HCT116 (cell line): ENCODE results near the gene IFI35. TPM values are rescaled to one million over a fixed set of nuclear protein-coding genes. Genes with fewer than 3 reads are reported as not detected.

Source experiments
- ATAC-seq: fragments of 200-7000 bp; cut with Tn5 transposase; 2 replicates; pipeline ENCODE4 v1.9.1; 2020; ENCODE audit warnings: mild to moderate bottlenecking, moderate library complexity
- BruUV-seq: library from RNA; stranded (reverse); fragments of 400-500 nt; replicated peaks from 2 replicates; lab custom pipeline; 2021; lab: Mats Ljungman, UMichigan
- CTCF ChIA-PET: fragments of 300-600 bp; sonication (Branson Sonifier 250); formaldehyde crosslinking; loops from one replicate; lab custom pipeline; 2021; ENCODE audit warnings: antibody characterized with exemption; lab: Charles Lee
- POLR2A ChIA-PET: fragments of 300-600, 350-600 bp; sonication (Branson Sonifier 250); formaldehyde crosslinking; loops from one replicate; lab custom pipeline; 2021; ENCODE audit warnings: antibody characterized with exemption; lab: Charles Lee
- RAD21 ChIA-PET, 2 experiments: fragments of 300-600 bp; sonication (Branson Sonifier 250); formaldehyde crosslinking; loops; one replicate each; lab custom pipeline; 2023; ENCODE audit warnings: low total read pairs in 2 of 2; ENCODE audit not compliant: uncharacterized antibody in 2 of 2, unreplicated experiment in 2 of 2, low non-redundant PET in 1 of 2; lab: Charles Lee
- DNase-seq: peaks from one replicate; pipeline ENCODE4 v3.0.0-alpha.2; 2010; ENCODE audit warnings: low read depth, low spot score
- H2AFZ ChIP-seq: fragments of 200-600 bp; shearing (Covaris generic), sonication (generic); 2 replicates; pipeline ENCODE4 v1.6.1; 2017; ENCODE audit warnings: low read depth, mixed run types, mixed read lengths, antibody characterized with exemption, low read length; ENCODE audit not compliant: poor library complexity, severe bottlenecking
- H3K27ac ChIP-seq: 2 replicates; pipeline ENCODE4 v1.5.1; 2012; ENCODE audit warnings: low read depth, low read length
- H3K27me3 ChIP-seq: fragments of 200-600 bp; sonication (generic); 2 replicates; pipeline ENCODE4 v1.6.1; 2016; ENCODE audit warnings: mixed run types, low read length, mixed read lengths; ENCODE audit not compliant: insufficient read depth
- H3K36me3 ChIP-seq, 2 experiments: fragments of 200-500 bp in 1 of 2; fragments of 200-600 bp in 1 of 2; sonication (Bioruptor generic) in 1 of 2; sonication (generic) in 1 of 2; 2 replicates each; pipeline versions ENCODE4 v1.5.1 to v1.6.1; 2014 to 2016; ENCODE audit warnings: low read length in 2 of 2, inconsistent platforms in 1 of 2, mixed read lengths in 1 of 2, mixed run types in 1 of 2; ENCODE audit not compliant: insufficient read depth in 2 of 2, control insufficient read depth in 1 of 2
- H3K4me1 ChIP-seq, 2 experiments: fragments of 200-600 bp in 1 of 2; sonication (generic) in 1 of 2; 2 replicates each; pipeline versions ENCODE4 v1.5.1 to v1.6.1; 2012 to 2017; ENCODE audit warnings: low read length in 2 of 2, inconsistent platforms in 1 of 2, mild to moderate bottlenecking in 1 of 2, mixed read lengths in 1 of 2, mixed run types in 1 of 2, moderate library complexity in 1 of 2; ENCODE audit not compliant: insufficient read depth in 2 of 2, control insufficient read depth in 1 of 2
- H3K4me2 ChIP-seq: fragments of 200-600 bp; sonication (generic); 2 replicates; pipeline ENCODE4 v1.6.1; 2017; ENCODE audit warnings: mixed run types, low read length, mixed read lengths
- H3K4me3 ChIP-seq, 2 experiments: fragments of 200-600 bp in 1 of 2; sonication (generic) in 1 of 2; replicated peaks in 1 of 2; 2 replicates each; pipeline ENCODE4 v1.5.1; 2011 to 2016; ENCODE audit warnings: low read length in 2 of 2, control low read depth in 1 of 2, low read depth in 1 of 2, mild to moderate bottlenecking in 1 of 2, mixed read lengths in 1 of 2, mixed run types in 1 of 2
- H3K79me2 ChIP-seq: fragments of 200-600 bp; sonication (generic); 2 replicates; pipeline ENCODE4 v1.6.1; 2017; ENCODE audit warnings: mild to moderate bottlenecking, mixed run types, low read length, moderate library complexity, mixed read lengths; ENCODE audit not compliant: insufficient read depth
- H3K9ac ChIP-seq: fragments of 200-600 bp; sonication (generic); 2 replicates; pipeline ENCODE4 v1.6.1; 2016; ENCODE audit warnings: low read length, mixed read lengths
- H3K9me2 ChIP-seq: fragments of 200-600 bp; sonication (generic), shearing (Covaris generic); 2 replicates; pipeline ENCODE4 v1.6.1; 2017; ENCODE audit warnings: mixed run types, mild to moderate bottlenecking, moderate library complexity; ENCODE audit not compliant: insufficient read depth
- H3K9me3 ChIP-seq, 2 experiments: fragments of 200-500 bp in 1 of 2; fragments of 200-600 bp in 1 of 2; sonication (Bioruptor generic) in 1 of 2; sonication (generic) in 1 of 2; 2 replicates each; pipeline ENCODE4 v1.6.1; 2014 to 2017; ENCODE audit warnings: low read length in 2 of 2, mixed read lengths in 2 of 2, inconsistent platforms in 1 of 2, low read depth in 1 of 2, mild to moderate bottlenecking in 1 of 2, mixed run types in 1 of 2, moderate library complexity in 1 of 2; ENCODE audit not compliant: control insufficient read depth in 1 of 2, insufficient read depth in 1 of 2
- H4K20me1 ChIP-seq: fragments of 200-600 bp; sonication (generic), shearing (Covaris generic); 2 replicates; pipeline ENCODE4 v1.6.1; 2017; ENCODE audit warnings: mixed run types, mild to moderate bottlenecking, moderate library complexity; ENCODE audit not compliant: insufficient read depth
- ATF3 ChIP-seq: IDR thresholded peaks from 2 replicates; pipeline ENCODE4 v1.6.1; 2012
- CTCF ChIP-seq, 3 experiments: fragments of 200-600 bp in 1 of 3; sonication (generic) in 1 of 3; IDR thresholded peaks in 2 of 3; conservative IDR thresholded peaks in 1 of 3; 2 replicates each; pipeline ENCODE4 v1.5.1; 2012 to 2017; ENCODE audit warnings: low read depth in 2 of 3, low read length in 2 of 3, antibody characterized with exemption in 1 of 3, borderline replicate concordance in 1 of 3, control low read depth in 1 of 3, mild to moderate bottlenecking in 1 of 3, mixed read lengths in 1 of 3, mixed run types in 1 of 3, moderate library complexity in 1 of 3; ENCODE audit not compliant: insufficient read depth in 1 of 3
- EZH2 ChIP-seq: fragments of 200-600 bp; sonication (generic); IDR thresholded peaks from 2 replicates; pipeline ENCODE4 v1.6.1; 2017; ENCODE audit warnings: antibody characterized with exemption, mixed run types
- EZH2phosphoT487 ChIP-seq: fragments of 200-600 bp; IDR thresholded peaks from 2 replicates; pipeline ENCODE4 v1.6.1; 2018; ENCODE audit warnings: antibody characterized with exemption, borderline replicate concordance
- FOSL1 ChIP-seq: IDR thresholded peaks from 2 replicates; pipeline ENCODE4 v1.6.1; 2012; ENCODE audit warnings: low read depth
- JUND ChIP-seq: IDR thresholded peaks from 2 replicates; pipeline ENCODE4 v1.6.1; 2012
- MAX ChIP-seq: IDR thresholded peaks from 2 replicates; pipeline ENCODE4 v1.6.1; 2012
- RAD21 ChIP-seq: IDR thresholded peaks from 2 replicates; pipeline ENCODE4 v1.6.1; 2012; ENCODE audit warnings: low read depth, mild to moderate bottlenecking
- REST ChIP-seq: IDR thresholded peaks from 2 replicates; pipeline ENCODE4 v1.6.1; 2012; ENCODE audit warnings: low read depth
- SP1 ChIP-seq: IDR thresholded peaks from 2 replicates; pipeline ENCODE4 v1.6.1; 2012; ENCODE audit warnings: low read depth
- TCF7L2 ChIP-seq: IDR thresholded peaks from 2 replicates; pipeline ENCODE4 v1.7.0; 2011; ENCODE audit warnings: borderline replicate concordance, inconsistent platforms; ENCODE audit not compliant: insufficient read depth, insufficient read length; ENCODE audit errors: extremely low read depth
- YY1 ChIP-seq: IDR thresholded peaks from 2 replicates; pipeline ENCODE4 v1.6.1; 2011; ENCODE audit warnings: low read length, low read depth, moderate library complexity, mild to moderate bottlenecking; ENCODE audit not compliant: insufficient replicate concordance; ENCODE audit errors: extremely low read depth
- ZNF274 ChIP-seq: fragments of 200-500 bp; sonication (Bioruptor generic); IDR thresholded peaks from 2 replicates; pipeline ENCODE4 v1.6.1; 2014; ENCODE audit warnings: mild to moderate bottlenecking, low read depth, low read length, inconsistent platforms
- intact Hi-C: fragments of 100-400 bp; cut with micrococcal nuclease; formaldehyde crosslinking; loops from 2 replicates; pipeline ENCODE4 v1.10.0; 2022
- total RNA-seq: library from RNA; stranded (reverse); gene quantifications from one replicate; pipeline ENCODE4 v1.2.1, GENCODE V29; 2021; ENCODE audit not compliant: unreplicated experiment

IFI35 gene
- total RNA-seq, 1 experiment from 2014 or later: 14.8 TPM

GRCh38 chr17:43033948-43034881 is 27.6 kb downstream of the IFI35 start:
- CTCF ChIA-PET: no interaction called here
- H3K9me3 ChIP-seq: no peaks in the 10 kb centered on the region
- no peak overlapping the region for H2AFZ ChIP-seq
- no peaks in the 10 kb centered on the region for H3K27me3 ChIP-seq
- H3K36me3 ChIP-seq: no peaks in the 10 kb centered on the region
- no peaks in the 10 kb centered on the region for H3K9me2 ChIP-seq
- no peak overlapping the region for H3K9ac ChIP-seq
- H3K27ac ChIP-seq: no peak overlapping the region
- no TSS peak for BruUV-seq
- no peaks in the 10 kb centered on the region for H3K4me1 ChIP-seq
- TF ChIP-seq MAX: no peak
- TF ChIP-seq REST: no peak
- TF ChIP-seq ZNF274: no peak
- TF ChIP-seq CTCF (IDR thresholded peaks at IDR 0.05 in 2 of 3, conservative IDR thresholded peaks at IDR 0.05 in 1 of 3; ENCODE audit: borderline replicate concordance in 1 of 3, insufficient read depth in 1 of 3, low read depth in 2 of 3, low read length in 2 of 3): no peak
- no peak for TF ChIP-seq ATF3
- no peak for TF ChIP-seq TCF7L2
- no peak for TF ChIP-seq YY1
- no peak for TF ChIP-seq EZH2phosphoT487
- no peak for TF ChIP-seq FOSL1
- no peak for TF ChIP-seq JUND
- TF ChIP-seq EZH2: no peak
- TF ChIP-seq SP1: no peak
- no peak for TF ChIP-seq RAD21
- H3K4me2 ChIP-seq: no peak overlapping the region
- no peaks in the 10 kb centered on the region for H3K79me2 ChIP-seq
- ATAC-seq (no peak), DNase-seq (no peak)
- no peak overlapping the region for H3K4me3 ChIP-seq
- intact Hi-C loops: no loop called here
- no peaks in the 10 kb centered on the region for H4K20me1 ChIP-seq
- RAD21 ChIA-PET: no interaction called here
- POLR2A ChIA-PET: no interaction called here
